H1 (cell line): ENCODE measurements around the gene CRYGD. TPM values are rescaled to one million over a fixed set of nuclear protein-coding genes. Genes with fewer than 3 reads are reported as not detected.

Source experiments
- ATF2 ChIP-seq: IDR thresholded peaks from 2 replicates; pipeline ENCODE4 v1.6.1; 2012; ENCODE audit warnings: low read length, inconsistent platforms
- CREB1 ChIP-seq: IDR thresholded peaks from 2 replicates; pipeline ENCODE4 v1.6.1; 2012; ENCODE audit warnings: inconsistent platforms
- CTBP2 ChIP-seq: IDR thresholded peaks from 2 replicates; pipeline ENCODE4 v1.7.0; 2011; ENCODE audit warnings: borderline replicate concordance, mild to moderate bottlenecking, moderate library complexity, mixed read lengths, low read length; ENCODE audit not compliant: insufficient read depth, insufficient read length
- KDM4A ChIP-seq: IDR thresholded peaks from one replicate; pipeline ENCODE4 v1.7.1; 2012; ENCODE audit warnings: low read depth, mild to moderate bottlenecking, moderate library complexity, low read length, inconsistent platforms; ENCODE audit not compliant: severe bottlenecking
- RAD21 ChIP-seq, 2 experiments: IDR thresholded peaks in 1 of 2; conservative IDR thresholded peaks in 1 of 2; 2 replicates each; pipeline ENCODE4 v1.6.1; 2011; ENCODE audit warnings: low read depth in 2 of 2, low read length in 2 of 2, improper control_type of control experiment in 1 of 2, inconsistent platforms in 1 of 2, mild to moderate bottlenecking in 1 of 2, moderate library complexity in 1 of 2
- SRF ChIP-seq: IDR thresholded peaks from 2 replicates; pipeline ENCODE4 v1.6.1; 2011; ENCODE audit warnings: mild to moderate bottlenecking, low read depth, low read length, moderate library complexity
- TAF7 ChIP-seq: optimal IDR thresholded peaks from 2 replicates; pipeline ENCODE3; 2011; ENCODE audit warnings: low read depth, mild to moderate bottlenecking, inconsistent platforms, low read length, moderate library complexity, borderline replicate concordance
- ZNF274 ChIP-seq: IDR thresholded peaks from 2 replicates; pipeline ENCODE4 v1.7.0; 2012; ENCODE audit warnings: low read length, borderline replicate concordance; ENCODE audit errors: extremely low read depth
- polyA plus RNA-seq, 7 experiments: library from polyadenylated mRNA; depleted of rRNA in 3 of 7; stranded (reverse) in 5 of 7; unstranded in 2 of 7; fragments of >200 nt in 5 of 7; fragments of 200-250 nt in 2 of 7; gene quantifications; 1 replicate in 5 of 7; 2 replicates in 1 of 7; 4 replicates in 1 of 7; pipeline versions ENCODE4 v1.2.1 to v1.2.3, GENCODE V29; 2011 to 2013; ENCODE audit warnings: missing spikeins in 2 of 7, mixed read lengths in 2 of 7
- total RNA-seq: library from RNA; stranded (reverse); fragmentation: NEBNext Ultra II Directional; extraction: Animal tissue kit (Norgen Biotek cat#: 25700); gene quantifications from 2 replicates; pipeline ENCODE4 v1.2.1, GENCODE V29; 2021

Gene CRYGD
- total and polyA plus RNA-seq, 2 of the 8 experiments (the other 6 are each of a cell fraction or from before 2014, with no cell fraction given) = 2.9 to 7.1 TPM

- TF ChIP-seq TAF7 (no peak), KDM4A (no peak), CTBP2 (no peak), CREB1 (no peak), ATF2 (no peak), ZNF274 (no peak), RAD21 (IDR thresholded peaks at IDR 0.05 in 1 of 2, conservative IDR thresholded peaks at IDR 0.05 in 1 of 2; ENCODE audit: low read depth in 2 of 2, low read length in 2 of 2) (no peak), SRF (no peak)
Measured at GRCh38 chr2:208092093-208092832, 32.1 kb downstream of the CRYGD start (continued).
